WTC11 (cell line): ENCODE results near the gene DDX28. TPM values are rescaled to one million over a fixed set of nuclear protein-coding genes. Genes with fewer than 3 reads are reported as not detected.
A peak's percentile ranks its signal among the peaks of the same experiment; 100 is the strongest.

Experiments
- CREB1 ChIP-seq: sonication (generic); formaldehyde crosslinking; IDR thresholded peaks from 2 replicates; pipeline ENCODE4 v1.8.0; 2023; ENCODE audit warnings: mild to moderate bottlenecking, missing genetic modification reagents
- CREM ChIP-seq: sonication (generic); formaldehyde crosslinking; IDR thresholded peaks from 2 replicates; pipeline ENCODE4 v1.8.1; 2022; ENCODE audit warnings: mild to moderate bottlenecking, missing genetic modification reagents, moderate library complexity
- CTCF ChIP-seq: fragments of 200-600 bp; IDR thresholded peaks from 2 replicates; pipeline ENCODE4 v1.8.0; 2022; ENCODE audit warnings: antibody characterized with exemption
- ELF4 ChIP-seq: sonication (generic); formaldehyde crosslinking; IDR thresholded peaks from 2 replicates; pipeline ENCODE4 v1.8.1; 2022; ENCODE audit warnings: low read depth, mild to moderate bottlenecking, moderate library complexity, missing genetic modification reagents
- FOXP1 ChIP-seq: sonication (generic); formaldehyde crosslinking; IDR thresholded peaks from 2 replicates; pipeline ENCODE4 v1.8.0; 2022; ENCODE audit warnings: missing genetic modification reagents, mild to moderate bottlenecking, moderate library complexity, borderline replicate concordance
- GRHL2 ChIP-seq: fragments of 250-450 bp; sonication (Bioruptor Pico); IDR thresholded peaks from 2 replicates; pipeline ENCODE4 v1.8.0; 2022; ENCODE audit warnings: mild to moderate bottlenecking, moderate library complexity; ENCODE audit not compliant: insufficient replicate concordance, severe bottlenecking
- JUN ChIP-seq: sonication (generic); formaldehyde crosslinking; IDR thresholded peaks from 2 replicates; pipeline ENCODE4 v1.8.0; 2023; ENCODE audit warnings: mild to moderate bottlenecking, missing genetic modification reagents
- MAX ChIP-seq: sonication (generic); formaldehyde crosslinking; IDR thresholded peaks from 2 replicates; pipeline ENCODE4 v1.8.0; 2022; ENCODE audit warnings: mild to moderate bottlenecking, missing genetic modification reagents
- NFE2L1 ChIP-seq: sonication (generic); formaldehyde crosslinking; IDR thresholded peaks from 2 replicates; pipeline ENCODE4 v1.8.1; 2023; ENCODE audit warnings: missing genetic modification reagents
- NFYB ChIP-seq: sonication (generic); formaldehyde crosslinking; conservative IDR thresholded peaks from 2 replicates; pipeline ENCODE4 v1.8.0; 2022; ENCODE audit warnings: low read depth, missing genetic modification reagents
- NR2C2 ChIP-seq: sonication (generic); formaldehyde crosslinking; IDR thresholded peaks from 2 replicates; pipeline ENCODE4 v1.8.0; 2022; ENCODE audit warnings: mild to moderate bottlenecking, missing genetic modification reagents
- NR3C1 ChIP-seq: sonication (generic); formaldehyde crosslinking; conservative IDR thresholded peaks from 2 replicates; pipeline ENCODE4 v1.8.1; 2023; ENCODE audit warnings: low read depth, mild to moderate bottlenecking, missing genetic modification reagents
- PRDM15 ChIP-seq: sonication (generic); formaldehyde crosslinking; IDR thresholded peaks from 2 replicates; pipeline ENCODE4 v1.8.0; 2022; ENCODE audit warnings: missing genetic modification reagents
- SMAD4 ChIP-seq: sonication (generic); formaldehyde crosslinking; IDR thresholded peaks from 2 replicates; pipeline ENCODE4 v1.8.0; 2022; ENCODE audit warnings: mild to moderate bottlenecking, missing genetic modification reagents
- STAT6 ChIP-seq: sonication (generic); formaldehyde crosslinking; conservative IDR thresholded peaks from 2 replicates; pipeline ENCODE4 v1.8.1; 2023; ENCODE audit warnings: mild to moderate bottlenecking, low read depth, missing genetic modification reagents, moderate library complexity
- ZNF138 ChIP-seq: sonication (generic); formaldehyde crosslinking; conservative IDR thresholded peaks from 2 replicates; pipeline ENCODE4 v1.8.1; 2022; ENCODE audit warnings: mild to moderate bottlenecking, moderate library complexity, missing genetic modification reagents
- ZNF317 ChIP-seq: sonication (generic); formaldehyde crosslinking; IDR thresholded peaks from 2 replicates; pipeline ENCODE4 v1.8.1; 2023; ENCODE audit warnings: low read depth, mild to moderate bottlenecking, moderate library complexity, missing genetic modification reagents, borderline replicate concordance
- ZNF423 ChIP-seq: fragments of 250-450 bp; sonication (Bioruptor Pico); IDR thresholded peaks from 2 replicates; pipeline ENCODE4 v2.1.2; 2022; ENCODE audit warnings: mild to moderate bottlenecking, moderate library complexity
- ZNF512 ChIP-seq: sonication (generic); formaldehyde crosslinking; IDR thresholded peaks from 2 replicates; pipeline ENCODE4 v1.8.1; 2022; ENCODE audit warnings: missing genetic modification reagents, borderline replicate concordance
- ZNF671 ChIP-seq: fragments of 250-450 bp; sonication (Bioruptor Pico); IDR thresholded peaks from 2 replicates; pipeline ENCODE4 v1.8.0; 2021; ENCODE audit warnings: mild to moderate bottlenecking
- total RNA-seq: library from RNA; stranded (reverse); gene quantifications from 3 replicates; pipeline ENCODE4 v1.2.3, GENCODE V29; 2021
- TF ChIP-seq, protein P1 (sequence below): fragments of 250-450 bp; sonication (Bioruptor Pico); conservative IDR thresholded peaks from 2 replicates; pipeline ENCODE4 v1.9.0; 2021; ENCODE audit warnings: mild to moderate bottlenecking
- TF ChIP-seq, protein P2 (sequence below): sonication (generic); formaldehyde crosslinking; IDR thresholded peaks from 2 replicates; pipeline ENCODE4 v1.8.1; 2022; ENCODE audit warnings: mild to moderate bottlenecking, moderate library complexity, missing genetic modification reagents
- TF ChIP-seq, protein P3 (sequence below): sonication (generic); formaldehyde crosslinking; IDR thresholded peaks from 2 replicates; pipeline ENCODE4 v1.8.1; 2022; ENCODE audit warnings: mild to moderate bottlenecking, missing genetic modification reagents, moderate library complexity, borderline replicate concordance

Gene DDX28
- total RNA-seq, 1 experiment from 2014 or later: 15.2 TPM

DNA sequence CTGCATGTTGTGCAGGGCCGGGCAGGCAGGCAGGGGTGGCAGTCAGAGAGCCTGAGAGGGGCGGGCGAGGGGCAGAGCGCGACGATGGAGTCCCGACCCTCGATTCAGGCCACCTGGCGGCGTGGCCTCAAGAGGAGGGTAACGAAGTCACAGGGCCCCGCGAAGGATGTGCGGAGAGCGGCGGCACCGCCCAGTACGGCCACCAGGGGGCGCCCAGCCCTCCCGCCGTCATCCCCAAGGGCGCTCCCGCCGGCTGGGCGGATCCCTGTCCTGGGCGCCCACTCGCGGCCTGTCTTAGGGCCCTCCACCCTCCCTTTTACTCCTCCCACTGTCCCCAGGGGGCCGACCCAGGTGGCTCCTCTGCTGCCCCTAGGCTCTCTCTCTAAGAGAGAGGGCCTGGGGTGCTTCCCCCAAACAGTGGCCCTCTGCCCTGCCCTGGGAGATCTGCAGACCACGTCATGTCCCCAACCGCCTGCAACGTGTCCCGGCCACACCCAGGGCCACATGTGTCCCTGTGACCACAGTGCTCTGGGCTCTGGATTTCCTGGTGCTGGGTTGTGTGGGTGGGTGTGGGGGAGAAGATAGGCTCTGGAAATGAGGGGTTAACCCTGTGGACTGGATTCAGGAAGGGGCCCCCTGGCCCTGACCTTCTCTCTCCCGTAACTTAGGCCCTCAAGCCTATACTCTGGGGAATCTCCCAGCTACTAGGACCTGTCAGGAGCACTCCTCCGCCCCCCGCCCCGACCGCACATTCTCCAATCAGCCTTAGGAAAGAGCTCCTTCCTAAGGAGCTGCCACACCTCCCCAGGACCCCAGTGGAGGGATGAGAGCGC lies 29.6 kb downstream of the DDX28 start (continued):
- TF ChIP-seq JUN (CRISPR knock-in tag): no peak
- TF ChIP-seq ELF4 (CRISPR knock-in tag): no peak
- no peak for TF ChIP-seq CREM (CRISPR knock-in tag)
- TF ChIP-seq ZNF423 (CRISPR knock-in tag): peak; percentile 98
- no peak for TF ChIP-seq GRHL2 (CRISPR knock-in tag)
- peak; percentile 92; the same call in 1 of the 2 replicates for TF ChIP-seq FOXP1
- TF ChIP-seq, protein P1, sequence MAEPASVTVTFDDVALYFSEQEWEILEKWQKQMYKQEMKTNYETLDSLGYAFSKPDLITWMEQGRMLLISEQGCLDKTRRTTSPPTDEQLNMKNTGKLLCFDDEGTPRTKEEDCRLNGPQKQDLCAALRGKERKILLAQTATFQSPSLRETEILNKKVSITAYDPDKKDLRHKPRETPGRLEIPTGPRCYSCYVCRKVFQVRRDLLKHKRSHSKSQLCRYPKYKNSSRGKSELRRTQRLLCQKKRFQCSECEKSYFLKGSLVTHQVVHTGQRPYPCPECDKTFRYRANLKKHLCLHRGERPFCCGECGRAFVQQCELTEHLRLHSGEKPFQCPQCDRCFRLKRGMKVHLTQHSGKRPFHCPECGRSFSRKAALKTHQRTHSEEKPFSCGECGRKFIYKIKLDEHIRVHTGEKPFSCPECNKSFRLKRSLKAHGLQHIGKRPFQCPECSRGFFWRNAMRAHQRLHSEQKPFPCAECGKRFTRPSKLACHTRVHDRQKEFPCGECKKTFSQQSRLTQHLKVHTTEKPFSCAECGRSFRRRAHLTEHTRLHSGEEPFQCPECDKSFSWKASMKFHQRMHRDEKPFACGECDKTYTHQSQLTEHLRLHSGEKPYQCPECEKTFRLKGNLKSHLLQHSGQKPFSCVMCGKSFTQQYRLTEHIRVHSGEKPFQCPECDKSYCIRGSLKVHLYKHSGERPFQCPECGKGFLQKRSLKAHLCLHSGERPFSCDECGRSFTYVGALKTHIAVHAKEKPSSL (CRISPR knock-in tag): no peak
- TF ChIP-seq PRDM15 (CRISPR knock-in tag): no peak
- no peak for TF ChIP-seq ZNF138 (CRISPR knock-in tag)
- TF ChIP-seq, protein P2, sequence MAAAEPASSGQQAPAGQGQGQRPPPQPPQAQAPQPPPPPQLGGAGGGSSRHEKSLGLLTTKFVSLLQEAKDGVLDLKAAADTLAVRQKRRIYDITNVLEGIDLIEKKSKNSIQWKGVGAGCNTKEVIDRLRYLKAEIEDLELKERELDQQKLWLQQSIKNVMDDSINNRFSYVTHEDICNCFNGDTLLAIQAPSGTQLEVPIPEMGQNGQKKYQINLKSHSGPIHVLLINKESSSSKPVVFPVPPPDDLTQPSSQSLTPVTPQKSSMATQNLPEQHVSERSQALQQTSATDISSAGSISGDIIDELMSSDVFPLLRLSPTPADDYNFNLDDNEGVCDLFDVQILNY (CRISPR knock-in tag): 0 out of 2 replicates have a peak, but pooled peaks have one; percentile 55
- TF ChIP-seq CTCF: peak; percentile 100
- no peak for TF ChIP-seq ZNF671 (CRISPR knock-in tag)
- TF ChIP-seq NFYB (CRISPR knock-in tag): peak; percentile 11; the same call in 1 of the 2 replicates
- TF ChIP-seq, protein P3, sequence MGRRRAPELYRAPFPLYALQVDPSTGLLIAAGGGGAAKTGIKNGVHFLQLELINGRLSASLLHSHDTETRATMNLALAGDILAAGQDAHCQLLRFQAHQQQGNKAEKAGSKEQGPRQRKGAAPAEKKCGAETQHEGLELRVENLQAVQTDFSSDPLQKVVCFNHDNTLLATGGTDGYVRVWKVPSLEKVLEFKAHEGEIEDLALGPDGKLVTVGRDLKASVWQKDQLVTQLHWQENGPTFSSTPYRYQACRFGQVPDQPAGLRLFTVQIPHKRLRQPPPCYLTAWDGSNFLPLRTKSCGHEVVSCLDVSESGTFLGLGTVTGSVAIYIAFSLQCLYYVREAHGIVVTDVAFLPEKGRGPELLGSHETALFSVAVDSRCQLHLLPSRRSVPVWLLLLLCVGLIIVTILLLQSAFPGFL (CRISPR knock-in tag): 0 out of 2 replicates have a peak, but pooled peaks have one; percentile 51
- peak; percentile 36; the same call in 1 of the 2 replicates for TF ChIP-seq NR2C2
- TF ChIP-seq ZNF317 (CRISPR knock-in tag): no peak
- TF ChIP-seq SMAD4 (CRISPR knock-in tag): no peak
- peak; percentile 88 for TF ChIP-seq MAX (CRISPR knock-in tag)
- no peak for TF ChIP-seq STAT6 (CRISPR knock-in tag)
- no peak for TF ChIP-seq NR3C1 (CRISPR knock-in tag)
- TF ChIP-seq ZNF512 (CRISPR knock-in tag): no peak
- no peak for TF ChIP-seq CREB1 (CRISPR knock-in tag)
- TF ChIP-seq NFE2L1 (CRISPR knock-in tag): peak; percentile 78; the same call in 1 of the 2 replicates
